ENCODE measurements around the gene SLC46A1.
A peak's percentile ranks its signal among the peaks of the same experiment; 100 is the strongest.
"Not testable (repeated sequence)": the region's sequence is repeated elsewhere in the genome, so short reads cannot be mapped to it uniquely, and the experiment has no call there.

The SLC46A1 gene

GRCh38 chr17:28405632-28406472, at the start of gene SLC46A1:
Gene SLC46A1, minus strand, starts transcription at chr17:28406212. Its CDS starts 98 bp downstream, at chr17:28406114.
- no peak for DNase-seq (ENCODE audit: low read depth)
- peak within 1 kb of the TSS; percentile 83 for H3K4me3 ChIP-seq (ENCODE audit: low read depth, low read length)
- no peak for TF ChIP-seq CTCF (IDR thresholded peaks at IDR 0.05; ENCODE audit: control insufficient read depth, extremely low read depth, insufficient read depth)

- H3K4me3 ChIP-seq (ENCODE audit: low read depth, low read length) = no peak overlapping the region
- TF ChIP-seq CTCF (IDR thresholded peaks at IDR 0.05; ENCODE audit: control insufficient read depth, extremely low read depth, insufficient read depth) = no peak
- no peak for DNase-seq (ENCODE audit: low read depth)
Observed at GRCh38 chr17:28449859-28450258, 43.8 kb upstream of the SLC46A1 start.

GRCh38 chr17:28447396-28447760, 41.4 kb upstream of the SLC46A1 start:
- no peak overlapping the region for H3K4me3 ChIP-seq (ENCODE audit: low read depth, low read length)
- DNase-seq (ENCODE audit: low read depth) = no peak
- no peak for TF ChIP-seq CTCF (IDR thresholded peaks at IDR 0.05; ENCODE audit: control insufficient read depth, extremely low read depth, insufficient read depth)

GRCh38 chr17:28446716-28447395, 40.8 kb upstream of the SLC46A1 start:
- no peak overlapping the region for H3K4me3 ChIP-seq (ENCODE audit: low read depth, low read length)
- no peak for TF ChIP-seq CTCF (IDR thresholded peaks at IDR 0.05; ENCODE audit: control insufficient read depth, extremely low read depth, insufficient read depth)
- DNase-seq (ENCODE audit: low read depth) = no peak

- TF ChIP-seq CTCF (IDR thresholded peaks at IDR 0.05; ENCODE audit: control insufficient read depth, extremely low read depth, insufficient read depth) = no peak
- DNase-seq (ENCODE audit: low read depth) = no peak
- H3K4me3 ChIP-seq (ENCODE audit: low read depth, low read length) = no peak overlapping the region
Observed at GRCh38 chr17:28443901-28444638, 38.1 kb upstream of the SLC46A1 start.

- not testable (repeated sequence) for H3K4me3 ChIP-seq (ENCODE audit: low read depth, low read length); DNase-seq (ENCODE audit: low read depth)
Observed at GRCh38 chr17:28434326-28434725, 28.3 kb upstream of the SLC46A1 start.

- no peak for TF ChIP-seq CTCF (IDR thresholded peaks at IDR 0.05; ENCODE audit: control insufficient read depth, extremely low read depth, insufficient read depth)
- no peak for DNase-seq (ENCODE audit: low read depth)
- H3K4me3 ChIP-seq (ENCODE audit: low read depth, low read length) = no peak overlapping the region
Observed at GRCh38 chr17:28433721-28434120, 27.7 kb upstream of the SLC46A1 start.

- H3K4me3 ChIP-seq (ENCODE audit: low read depth, low read length); DNase-seq (ENCODE audit: low read depth): not testable (repeated sequence)
Observed at GRCh38 chr17:28427982-28428381, 22.0 kb upstream of the SLC46A1 start.
